HepG2 (cell line): Measurements from ENCODE around the gene CATSPERD. TPM values are rescaled to one million over a fixed set of nuclear protein-coding genes. Genes with fewer than 3 reads are reported as not detected.

ENCODE experiments used
- E2F5 ChIP-seq: sonication (generic); formaldehyde crosslinking; conservative IDR thresholded peaks from 2 replicates; pipeline ENCODE4 v1.4.0; 2020; ENCODE audit warnings: missing genetic modification reagents
- KLF9 ChIP-seq: IDR thresholded peaks from 2 replicates; pipeline ENCODE4 v1.6.1; 2016; ENCODE audit warnings: low read depth
- NR2C2 ChIP-seq: sonication (generic); formaldehyde crosslinking; IDR thresholded peaks from 2 replicates; pipeline ENCODE4 v1.4.0; 2020; ENCODE audit warnings: missing genetic modification reagents, mild to moderate bottlenecking, moderate library complexity, borderline replicate concordance
- PHF8 ChIP-seq: sonication (generic); formaldehyde crosslinking; IDR thresholded peaks from 2 replicates; pipeline ENCODE4 v1.5.0; 2020; ENCODE audit warnings: missing genetic modification reagents
- SALL2 ChIP-seq: sonication (generic); formaldehyde crosslinking; IDR thresholded peaks from 2 replicates; pipeline ENCODE4 v1.8.1; 2023; ENCODE audit warnings: mild to moderate bottlenecking, missing genetic modification reagents, inconsistent platforms
- TOE1 ChIP-seq: sonication (generic); formaldehyde crosslinking; IDR thresholded peaks from 2 replicates; pipeline ENCODE4 v1.4.0; 2020; ENCODE audit warnings: mild to moderate bottlenecking, missing genetic modification reagents
- TRIM24 ChIP-seq: sonication (generic); formaldehyde crosslinking; IDR thresholded peaks from 2 replicates; pipeline ENCODE4 v1.8.0; 2022; ENCODE audit warnings: mild to moderate bottlenecking, missing genetic modification reagents
- ZNF350 ChIP-seq: sonication (generic); formaldehyde crosslinking; IDR thresholded peaks from 2 replicates; pipeline ENCODE4 v1.4.0; 2020; ENCODE audit warnings: mild to moderate bottlenecking, low read depth, missing genetic modification reagents, borderline replicate concordance
- ZNF563 ChIP-seq: sonication (generic); formaldehyde crosslinking; IDR thresholded peaks from 2 replicates; pipeline ENCODE4 v1.8.0; 2022; ENCODE audit warnings: mild to moderate bottlenecking, moderate library complexity, missing genetic modification reagents
- ZNF777 ChIP-seq: sonication (generic); formaldehyde crosslinking; IDR thresholded peaks from 2 replicates; pipeline ENCODE4 v1.4.0; 2020; ENCODE audit warnings: missing genetic modification reagents
- polyA plus RNA-seq, 8 experiments: library from polyadenylated mRNA; depleted of rRNA in 3 of 8; stranded (reverse) in 7 of 8; unstranded in 1 of 8; fragments of >200 nt; fragmentation: Illumina TruSeq in 4 of 8; extraction: Trizol in 4 of 8; gene quantifications; 2 replicates each; pipeline versions ENCODE4 v1.2.1 to v1.2.3, GENCODE V29; 2011 to 2016; ENCODE audit warnings: low read depth in 4 of 8, missing spikeins in 1 of 8, mixed read lengths in 1 of 8; ENCODE audit not compliant: insufficient read depth in 1 of 8
- total RNA-seq, 5 experiments: library from RNA; depleted of rRNA; stranded (reverse); fragments of >200 nt; fragmentation: Illumina TruSeq; extraction: Trizol; gene quantifications; 2 replicates each; pipeline ENCODE4 v1.2.3, GENCODE V29; 2016; ENCODE audit warnings: low read depth in 1 of 5
- TF ChIP-seq, protein P1 (sequence below): IDR thresholded peaks from 2 replicates; pipeline ENCODE4 v1.4.0; 2020; ENCODE audit warnings: mild to moderate bottlenecking, missing genetic modification reagents
- TF ChIP-seq, protein P2 (sequence below): sonication (generic); formaldehyde crosslinking; IDR thresholded peaks from 2 replicates; pipeline ENCODE4 v1.4.0; 2020; ENCODE audit warnings: missing genetic modification reagents, borderline replicate concordance
- TF ChIP-seq, protein P3 (sequence below): sonication (generic); formaldehyde crosslinking; IDR thresholded peaks from 2 replicates; pipeline ENCODE4 v1.4.0; 2020; ENCODE audit warnings: missing genetic modification reagents
- TF ChIP-seq, protein P4 (sequence below): sonication (generic); formaldehyde crosslinking; IDR thresholded peaks from 2 replicates; pipeline ENCODE4 v1.9.0; 2022; ENCODE audit warnings: low read depth, missing genetic modification reagents

CATSPERD gene
- total and polyA plus RNA-seq, 2 of the 13 experiments (the other 11 are each of a cell fraction or from before 2014, with no cell fraction given), result 0.04 TPM; not detected in 1

- TF ChIP-seq ZNF777 (CRISPR knock-in tag), result peak; percentile 79
- TF ChIP-seq SALL2, result no peak
- 0 out of 2 replicates have a peak, but pooled peaks have one; percentile 54 for TF ChIP-seq ZNF350 (CRISPR knock-in tag)
- TF ChIP-seq TOE1 (CRISPR knock-in tag), result no peak
- TF ChIP-seq, protein P1, sequence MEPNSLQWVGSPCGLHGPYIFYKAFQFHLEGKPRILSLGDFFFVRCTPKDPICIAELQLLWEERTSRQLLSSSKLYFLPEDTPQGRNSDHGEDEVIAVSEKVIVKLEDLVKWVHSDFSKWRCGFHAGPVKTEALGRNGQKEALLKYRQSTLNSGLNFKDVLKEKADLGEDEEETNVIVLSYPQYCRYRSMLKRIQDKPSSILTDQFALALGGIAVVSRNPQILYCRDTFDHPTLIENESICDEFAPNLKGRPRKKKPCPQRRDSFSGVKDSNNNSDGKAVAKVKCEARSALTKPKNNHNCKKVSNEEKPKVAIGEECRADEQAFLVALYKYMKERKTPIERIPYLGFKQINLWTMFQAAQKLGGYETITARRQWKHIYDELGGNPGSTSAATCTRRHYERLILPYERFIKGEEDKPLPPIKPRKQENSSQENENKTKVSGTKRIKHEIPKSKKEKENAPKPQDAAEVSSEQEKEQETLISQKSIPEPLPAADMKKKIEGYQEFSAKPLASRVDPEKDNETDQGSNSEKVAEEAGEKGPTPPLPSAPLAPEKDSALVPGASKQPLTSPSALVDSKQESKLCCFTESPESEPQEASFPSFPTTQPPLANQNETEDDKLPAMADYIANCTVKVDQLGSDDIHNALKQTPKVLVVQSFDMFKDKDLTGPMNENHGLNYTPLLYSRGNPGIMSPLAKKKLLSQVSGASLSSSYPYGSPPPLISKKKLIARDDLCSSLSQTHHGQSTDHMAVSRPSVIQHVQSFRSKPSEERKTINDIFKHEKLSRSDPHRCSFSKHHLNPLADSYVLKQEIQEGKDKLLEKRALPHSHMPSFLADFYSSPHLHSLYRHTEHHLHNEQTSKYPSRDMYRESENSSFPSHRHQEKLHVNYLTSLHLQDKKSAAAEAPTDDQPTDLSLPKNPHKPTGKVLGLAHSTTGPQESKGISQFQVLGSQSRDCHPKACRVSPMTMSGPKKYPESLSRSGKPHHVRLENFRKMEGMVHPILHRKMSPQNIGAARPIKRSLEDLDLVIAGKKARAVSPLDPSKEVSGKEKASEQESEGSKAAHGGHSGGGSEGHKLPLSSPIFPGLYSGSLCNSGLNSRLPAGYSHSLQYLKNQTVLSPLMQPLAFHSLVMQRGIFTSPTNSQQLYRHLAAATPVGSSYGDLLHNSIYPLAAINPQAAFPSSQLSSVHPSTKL (CRISPR knock-in tag), result peak; percentile 9; the same call in 1 of the 2 replicates
- no peak for TF ChIP-seq E2F5 (CRISPR knock-in tag)
- no peak for TF ChIP-seq ZNF563 (CRISPR knock-in tag)
- no peak for TF ChIP-seq TRIM24 (CRISPR knock-in tag)
- no peak for TF ChIP-seq NR2C2 (CRISPR knock-in tag)
- TF ChIP-seq, protein P2, sequence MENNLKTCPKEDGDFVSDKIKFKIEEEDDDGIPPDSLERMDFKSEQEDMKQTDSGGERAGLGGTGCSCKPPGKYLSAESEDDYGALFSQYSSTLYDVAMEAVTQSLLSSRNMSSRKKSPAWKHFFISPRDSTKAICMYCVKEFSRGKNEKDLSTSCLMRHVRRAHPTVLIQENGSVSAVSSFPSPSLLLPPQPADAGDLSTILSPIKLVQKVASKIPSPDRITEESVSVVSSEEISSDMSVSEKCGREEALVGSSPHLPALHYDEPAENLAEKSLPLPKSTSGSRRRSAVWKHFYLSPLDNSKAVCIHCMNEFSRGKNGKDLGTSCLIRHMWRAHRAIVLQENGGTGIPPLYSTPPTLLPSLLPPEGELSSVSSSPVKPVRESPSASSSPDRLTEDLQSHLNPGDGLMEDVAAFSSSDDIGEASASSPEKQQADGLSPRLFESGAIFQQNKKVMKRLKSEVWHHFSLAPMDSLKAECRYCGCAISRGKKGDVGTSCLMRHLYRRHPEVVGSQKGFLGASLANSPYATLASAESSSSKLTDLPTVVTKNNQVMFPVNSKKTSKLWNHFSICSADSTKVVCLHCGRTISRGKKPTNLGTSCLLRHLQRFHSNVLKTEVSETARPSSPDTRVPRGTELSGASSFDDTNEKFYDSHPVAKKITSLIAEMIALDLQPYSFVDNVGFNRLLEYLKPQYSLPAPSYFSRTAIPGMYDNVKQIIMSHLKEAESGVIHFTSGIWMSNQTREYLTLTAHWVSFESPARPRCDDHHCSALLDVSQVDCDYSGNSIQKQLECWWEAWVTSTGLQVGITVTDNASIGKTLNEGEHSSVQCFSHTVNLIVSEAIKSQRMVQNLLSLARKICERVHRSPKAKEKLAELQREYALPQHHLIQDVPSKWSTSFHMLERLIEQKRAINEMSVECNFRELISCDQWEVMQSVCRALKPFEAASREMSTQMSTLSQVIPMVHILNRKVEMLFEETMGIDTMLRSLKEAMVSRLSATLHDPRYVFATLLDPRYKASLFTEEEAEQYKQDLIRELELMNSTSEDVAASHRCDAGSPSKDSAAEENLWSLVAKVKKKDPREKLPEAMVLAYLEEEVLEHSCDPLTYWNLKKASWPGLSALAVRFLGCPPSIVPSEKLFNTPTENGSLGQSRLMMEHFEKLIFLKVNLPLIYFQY (CRISPR knock-in tag), result peak; percentile 97
- TF ChIP-seq, protein P3, sequence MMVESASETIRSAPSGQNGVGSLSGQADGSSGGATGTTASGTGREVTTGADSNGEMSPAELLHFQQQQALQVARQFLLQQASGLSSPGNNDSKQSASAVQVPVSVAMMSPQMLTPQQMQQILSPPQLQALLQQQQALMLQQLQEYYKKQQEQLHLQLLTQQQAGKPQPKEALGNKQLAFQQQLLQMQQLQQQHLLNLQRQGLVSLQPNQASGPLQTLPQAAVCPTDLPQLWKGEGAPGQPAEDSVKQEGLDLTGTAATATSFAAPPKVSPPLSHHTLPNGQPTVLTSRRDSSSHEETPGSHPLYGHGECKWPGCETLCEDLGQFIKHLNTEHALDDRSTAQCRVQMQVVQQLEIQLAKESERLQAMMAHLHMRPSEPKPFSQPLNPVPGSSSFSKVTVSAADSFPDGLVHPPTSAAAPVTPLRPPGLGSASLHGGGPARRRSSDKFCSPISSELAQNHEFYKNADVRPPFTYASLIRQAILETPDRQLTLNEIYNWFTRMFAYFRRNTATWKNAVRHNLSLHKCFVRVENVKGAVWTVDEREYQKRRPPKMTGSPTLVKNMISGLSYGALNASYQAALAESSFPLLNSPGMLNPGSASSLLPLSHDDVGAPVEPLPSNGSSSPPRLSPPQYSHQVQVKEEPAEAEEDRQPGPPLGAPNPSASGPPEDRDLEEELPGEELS (CRISPR knock-in tag), result 0 out of 2 replicates have a peak, but pooled peaks have one; percentile 36
- TF ChIP-seq, protein P4, sequence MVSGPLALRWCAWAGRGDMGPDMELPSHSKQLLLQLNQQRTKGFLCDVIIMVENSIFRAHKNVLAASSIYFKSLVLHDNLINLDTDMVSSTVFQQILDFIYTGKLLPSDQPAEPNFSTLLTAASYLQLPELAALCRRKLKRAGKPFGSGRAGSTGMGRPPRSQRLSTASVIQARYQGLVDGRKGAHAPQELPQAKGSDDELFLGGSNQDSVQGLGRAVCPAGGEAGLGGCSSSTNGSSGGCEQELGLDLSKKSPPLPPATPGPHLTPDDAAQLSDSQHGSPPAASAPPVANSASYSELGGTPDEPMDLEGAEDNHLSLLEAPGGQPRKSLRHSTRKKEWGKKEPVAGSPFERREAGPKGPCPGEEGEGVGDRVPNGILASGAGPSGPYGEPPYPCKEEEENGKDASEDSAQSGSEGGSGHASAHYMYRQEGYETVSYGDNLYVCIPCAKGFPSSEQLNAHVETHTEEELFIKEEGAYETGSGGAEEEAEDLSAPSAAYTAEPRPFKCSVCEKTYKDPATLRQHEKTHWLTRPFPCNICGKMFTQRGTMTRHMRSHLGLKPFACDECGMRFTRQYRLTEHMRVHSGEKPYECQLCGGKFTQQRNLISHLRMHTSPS (CRISPR knock-in tag), result peak; percentile 39; the same call in 1 of the 2 replicates
- no peak for TF ChIP-seq KLF9
- peak; percentile 19; the same call in 1 of the 2 replicates for TF ChIP-seq PHF8 (CRISPR knock-in tag)
Observed at GRCh38 chr19:5822181-5822844, 101.9 kb downstream of the CATSPERD start (continued).
